DMS114 treated with DMSO at 0.1 percent for 48 hours (cell line): ENCODE results near the gene LMTK2.

Experiments
- DNase-seq: peaks from one replicate; lab custom pipeline; 2025; ENCODE audit not compliant: unreplicated experiment; lab: John Stamatoyannopoulos, UW

Gene LMTK2

GRCh38 chr7:98174334-98175259 lies 67.9 kb downstream of the LMTK2 start:
- DNase-seq, result no peak

GRCh38 chr7:98175260-98175940 lies 68.7 kb downstream of the LMTK2 start:
- DNase-seq, result no peak

GRCh38 chr7:98177553-98177952 lies 70.9 kb downstream of the LMTK2 start:
- DNase-seq, result no peak

- no peak for DNase-seq
Observed at GRCh38 chr7:98178321-98178720, 71.7 kb downstream of the LMTK2 start.

- no peak for DNase-seq
Observed at GRCh38 chr7:98178762-98179490, 72.3 kb downstream of the LMTK2 start.

GRCh38 chr7:98180751-98181150 lies 74.1 kb downstream of the LMTK2 start:
- DNase-seq, result no peak

- no peak for DNase-seq
Observed at GRCh38 chr7:98185101-98185500, 78.4 kb downstream of the LMTK2 start.

GRCh38 chr7:98186452-98187137 lies 79.9 kb downstream of the LMTK2 start:
- no peak for DNase-seq

- no peak for DNase-seq
Observed at GRCh38 chr7:98187138-98187502, 80.5 kb downstream of the LMTK2 start.

- DNase-seq, result no peak
Observed at GRCh38 chr7:98189559-98189958, 82.9 kb downstream of the LMTK2 start.

GRCh38 chr7:98191668-98192431 lies 85.2 kb downstream of the LMTK2 start:
- no peak for DNase-seq

- no peak for DNase-seq
Observed at GRCh38 chr7:98192781-98193457, 86.3 kb downstream of the LMTK2 start.

- DNase-seq, result no peak
Observed at GRCh38 chr7:98193474-98194180, 87.0 kb downstream of the LMTK2 start.

- DNase-seq, result no peak
Observed at GRCh38 chr7:98194186-98194585, 87.5 kb downstream of the LMTK2 start.

GRCh38 chr7:98194672-98195457 lies 88.2 kb downstream of the LMTK2 start:
- DNase-seq, result no peak

- DNase-seq, result no peak
Observed at GRCh38 chr7:98196706-98197605, 90.3 kb downstream of the LMTK2 start.

GRCh38 chr7:98199131-98199530 lies 92.5 kb downstream of the LMTK2 start:
- no peak for DNase-seq
